GM18511 (cell line): ENCODE results near the gene SIRPB2.

Experiments used
- ATAC-seq: cut with Tn5 transposase; IDR thresholded peaks from one replicate; pipeline ENCODE4 v1.9.1; 2021; ENCODE audit warnings: mild to moderate bottlenecking, moderate library complexity; ENCODE audit not compliant: unreplicated experiment

The SIRPB2 gene

GRCh38 chr20:1472556-1473245, 18.5 kb downstream of the SIRPB2 start:
- ATAC-seq: no peak

GRCh38 chr20:1471242-1471641, 20.0 kb downstream of the SIRPB2 start:
- no peak for ATAC-seq

- peak; percentile 29 for ATAC-seq
Measured at GRCh38 chr20:1469925-1470571, 21.2 kb downstream of the SIRPB2 start.

- ATAC-seq: no peak
Measured at GRCh38 chr20:1469306-1469905, 21.8 kb downstream of the SIRPB2 start.

GRCh38 chr20:1468117-1468624, 23.0 kb downstream of the SIRPB2 start:
- ATAC-seq: no peak

GRCh38 chr20:1467355-1468116, 23.7 kb downstream of the SIRPB2 start:
- peak; percentile 7 for ATAC-seq

- no peak for ATAC-seq
Measured at GRCh38 chr20:1467082-1467354, 24.2 kb downstream of the SIRPB2 start.

GRCh38 chr20:1466211-1467081, 24.8 kb downstream of the SIRPB2 start, which contains the start of gene NSFL1C:
Gene NSFL1C (minus strand): TSS chr20:1466849. CDS start chr20:1466824, 25 bp downstream.
- ATAC-seq: peak; percentile 88

- no peak for ATAC-seq
Measured at GRCh38 chr20:1465470-1466210, 25.6 kb downstream of the SIRPB2 start.

GRCh38 chr20:1463971-1464570, 27.1 kb downstream of the SIRPB2 start:
- no peak for ATAC-seq

GRCh38 chr20:1462834-1463233, 28.4 kb downstream of the SIRPB2 start:
- no peak for ATAC-seq

- no peak for ATAC-seq
Measured at GRCh38 chr20:1462001-1462400, 29.2 kb downstream of the SIRPB2 start.

GRCh38 chr20:1460275-1460674, 30.9 kb downstream of the SIRPB2 start:
- ATAC-seq: no peak

- ATAC-seq: no peak
Measured at GRCh38 chr20:1457992-1458391, 33.2 kb downstream of the SIRPB2 start.

GRCh38 chr20:1456300-1456699, 34.9 kb downstream of the SIRPB2 start:
- no peak for ATAC-seq

- no peak for ATAC-seq
Measured at GRCh38 chr20:1450926-1451491, 40.2 kb downstream of the SIRPB2 start.

- no peak for ATAC-seq
Measured at GRCh38 chr20:1449370-1449769, 41.9 kb downstream of the SIRPB2 start.

GRCh38 chr20:1448081-1448620, 43.1 kb downstream of the SIRPB2 start:
- ATAC-seq: no peak

GRCh38 chr20:1446536-1446935, 44.7 kb downstream of the SIRPB2 start:
- ATAC-seq: no peak
